Lung (tissue), 12 donors: ENCODE data around the gene NCOA3. TPM values are rescaled to one million over a fixed set of nuclear protein-coding genes. Genes with fewer than 3 reads are reported as not detected.
"Not testable (repeated sequence)": the region's sequence is repeated elsewhere in the genome, so short reads cannot be mapped to it uniquely, and the experiment has no call there.

Experiments
- ATAC-seq: fragments of 200-7000 bp; cut with Tn5 transposase; one replicate; pipeline ENCODE4 v1.9.1; 2020; ENCODE audit warnings: moderate number of reproducible peaks; ENCODE audit not compliant: insufficient read depth, low FRiP score
- DNase-seq, 3 donors: peaks; one replicate each; pipeline ENCODE4 v3.0.0-alpha.2; 2013 to 2017
- H3K27ac ChIP-seq, 2 donors: one replicate each; pipeline ENCODE4 v1.5.1; 2013; ENCODE audit warnings: mild to moderate bottlenecking in 2 of 2, moderate library complexity in 2 of 2, control low read depth in 1 of 2, inconsistent platforms in 1 of 2, low read depth in 1 of 2, low read length in 1 of 2
- H3K27me3 ChIP-seq, 3 donors: one replicate each; pipeline ENCODE4 v1.5.1; 2013; ENCODE audit warnings: low read length in 2 of 3; ENCODE audit not compliant: control insufficient read depth in 3 of 3, insufficient read depth in 3 of 3
- H3K36me3 ChIP-seq, 4 donors: one replicate each; pipeline ENCODE4 v1.5.1; 2013; ENCODE audit warnings: low read length in 4 of 4, mild to moderate bottlenecking in 1 of 4, moderate library complexity in 1 of 4; ENCODE audit not compliant: control insufficient read depth in 4 of 4, insufficient read depth in 4 of 4
- H3K4me1 ChIP-seq, 5 donors: one replicate each; pipeline ENCODE4 v1.5.1; 2013; ENCODE audit warnings: low read length in 5 of 5, mild to moderate bottlenecking in 2 of 5, moderate library complexity in 1 of 5; ENCODE audit not compliant: control insufficient read depth in 5 of 5, insufficient read depth in 5 of 5
- H3K4me3 ChIP-seq: one replicate; pipeline ENCODE4 v1.5.1; 2013; ENCODE audit warnings: mild to moderate bottlenecking, control low read depth, moderate library complexity
- H3K9ac ChIP-seq, 2 donors: one replicate each; pipeline ENCODE4 v1.5.1; 2013; ENCODE audit warnings: low read length in 2 of 2, control low read depth in 1 of 2; ENCODE audit not compliant: insufficient read depth in 1 of 2
- H3K9me3 ChIP-seq, 4 donors: one replicate each; pipeline ENCODE4 v1.5.1; 2013; ENCODE audit warnings: low read length in 3 of 4, mild to moderate bottlenecking in 1 of 4, moderate library complexity in 1 of 4; ENCODE audit not compliant: control insufficient read depth in 4 of 4, insufficient read depth in 3 of 4
- CTCF ChIP-seq: IDR thresholded peaks from 2 replicates; pipeline ENCODE4 v1.5.1; 2012; ENCODE audit warnings: mild to moderate bottlenecking; ENCODE audit errors: control extremely low read depth, extremely low read depth
- WGBS, 2 donors: extraction: QIAGEN DNeasy Blood & Tissue Kit; methylation state at CpG; one replicate each; pipeline ENCODE4 v1.1.7; 2013; 5-methylcytosine and 5-hydroxymethylcytosine counted together
- polyA plus RNA-seq, 2 donors: library from polyadenylated mRNA; stranded (reverse); fragments of 200-250 nt; gene quantifications; one replicate each; pipeline ENCODE4 v1.2.1, GENCODE V29; 2013
- total RNA-seq, 2 donors: library from RNA; depleted of rRNA in 1 of 2; stranded (reverse); fragments of >200 nt in 1 of 2; gene quantifications; one replicate each; pipeline ENCODE4 v1.2.1, GENCODE V29; 2014 to 2021
- donor health status: control.
- donor health status: control.
- donor health status: Bipolar disorder and iron deficiency.
- donor health status: healthy.
- donor health status: DM: yes; HTN: yes; CAD: no.

The NCOA3 gene
- total and polyA plus RNA-seq, 4 donors: 5.5 to 69.4 (median 22.6) TPM

DNA sequence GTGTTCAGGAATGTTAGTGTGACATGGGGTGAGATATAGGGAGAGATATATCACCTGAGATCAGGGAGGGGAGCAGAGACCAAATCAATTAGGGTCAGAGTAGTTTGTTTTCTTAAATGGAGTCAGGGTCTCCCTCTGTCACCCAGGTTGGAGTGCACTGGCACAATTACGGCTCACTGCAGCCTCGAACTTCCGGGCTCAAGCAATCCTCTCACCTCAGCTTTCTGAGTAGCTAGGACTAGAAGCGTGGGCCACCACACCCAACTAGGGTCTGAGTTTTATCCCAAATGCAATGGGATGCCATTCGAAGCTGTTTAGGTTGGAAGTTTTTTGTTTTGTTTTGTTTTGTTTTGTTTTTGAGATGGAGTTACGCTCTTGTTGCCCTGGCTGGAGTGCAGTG, 3.1 kb upstream of the NCOA3 start:
- H3K27me3 ChIP-seq: no peaks in the 10 kb centered on the region
- DNase-seq (no peak), ATAC-seq (no peak)
- no peaks in the 10 kb centered on the region for H3K36me3 ChIP-seq
- H3K9ac ChIP-seq: no peak overlapping the region
- WGBS, 2 donors: 94 to 95% methylated on average over 6 of the region's 6 CpGs
- no peak for TF ChIP-seq CTCF
- peaks cover 0 to 23% (median 4%) of the 10 kb centered on the region in 5 donors for H3K4me1 ChIP-seq
- no peaks in the 10 kb centered on the region for H3K9me3 ChIP-seq
- no peak overlapping the region for H3K4me3 ChIP-seq
- H3K27ac ChIP-seq: no peak overlapping the region

GRCh38 chr20:47499053-47499452, 2.6 kb upstream of the NCOA3 start:
- Histone ChIP-seq H3K4me1 (peaks cover 0 to 21% (median 2%) of the 10 kb centered on the region in 5 donors), H3K27me3 (no peaks in the 10 kb centered on the region), H3K27ac (no peak overlapping the region), H3K36me3 (no peaks in the 10 kb centered on the region), H3K9me3 (no peaks in the 10 kb centered on the region), H3K9ac (no peak overlapping the region), H3K4me3 (no peak overlapping the region)
- TF ChIP-seq CTCF: no peak
- 96 to 97% methylated on average over 5 of the region's 5 CpGs for WGBS, 2 donors
- DNase-seq (no peak), ATAC-seq (no peak)

DNA sequence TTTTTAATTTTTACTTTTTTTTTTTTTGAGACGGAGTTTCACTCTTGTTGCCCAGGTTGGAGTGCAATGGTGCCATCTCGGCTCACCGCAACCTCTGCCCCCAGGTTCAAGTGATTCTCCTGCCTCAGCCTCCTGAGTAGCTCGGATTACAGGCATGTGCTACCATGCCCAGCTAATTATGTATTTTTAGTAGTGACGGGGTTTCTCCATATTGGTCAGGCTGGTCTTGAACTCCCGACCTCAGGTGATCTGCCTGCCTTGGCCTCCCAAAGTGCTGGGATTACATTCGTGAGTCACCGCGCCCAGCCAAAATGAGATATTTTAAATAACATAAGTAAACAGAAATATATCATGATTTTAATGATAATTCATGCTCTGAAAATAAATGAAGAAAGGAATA, 1.6 kb upstream of the NCOA3 start:
- H3K27ac ChIP-seq, DNase-seq, H3K9me3 ChIP-seq, H3K36me3 ChIP-seq, H3K9ac ChIP-seq, H3K27me3 ChIP-seq, H3K4me3 ChIP-seq, ATAC-seq: not testable (repeated sequence)
- peaks cover 0 to 20% (median 0%) of the 10 kb centered on the region in 5 donors for H3K4me1 ChIP-seq
- WGBS, 2 donors: 96 to 98% methylated on average over 9 of the region's 9 CpGs

DNA sequence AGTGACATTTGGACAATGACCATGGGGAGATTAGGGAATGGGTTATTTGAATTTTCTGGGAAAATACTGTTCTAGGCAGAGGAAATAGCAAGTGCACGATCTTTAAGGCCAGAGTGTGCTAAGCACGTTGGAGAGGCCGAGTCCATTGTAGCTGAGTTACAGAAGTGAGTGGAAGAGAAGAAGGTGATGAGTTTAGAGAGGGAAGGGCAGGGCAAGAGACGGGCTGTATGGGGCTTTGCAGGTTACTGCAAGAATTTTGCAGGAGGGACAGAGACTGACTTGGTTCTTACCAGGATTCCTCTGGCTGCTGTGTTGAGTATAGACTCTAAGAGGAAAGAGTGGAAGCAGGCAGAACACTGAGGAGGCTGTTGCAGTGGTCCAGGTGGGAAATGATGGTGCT, 1.1 kb upstream of the NCOA3 start:
- ATAC-seq (no peak), DNase-seq (no peak)
- Histone ChIP-seq H3K9me3 (no peaks in the 10 kb centered on the region), H3K36me3 (no peaks in the 10 kb centered on the region), H3K27ac (peak overlapping the region in 1 of 2 donors; percentile 99), H3K4me3 (no peak overlapping the region), H3K4me1 (peaks cover 0 to 20% (median 0%) of the 10 kb centered on the region in 5 donors), H3K9ac (peak overlapping the region in 1 of 2 donors; percentile 96), H3K27me3 (no peaks in the 10 kb centered on the region)
- WGBS, 2 donors: 78 to 80% methylated on average over 4 of the region's 4 CpGs
- no peak for TF ChIP-seq CTCF
